Head of caudate nucleus (tissue), 42 donors: ENCODE measurements around the gene AKAP9.
"Not testable (repeated sequence)": the region's sequence is repeated elsewhere in the genome, so short reads cannot be mapped to it uniquely, and the experiment has no call there.

Source experiments
- DNase-seq, 42 donors: peaks; one replicate each; pipeline versions ENCODE4 v3.0.0 to v3.0.0-alpha.2; 2020 to 2021; ENCODE audit warnings: mixed read lengths in 7 of 42
- intact Hi-C: fragments of 100-400 bp; cut with DNase I; formaldehyde crosslinking; loops from one replicate; pipeline ENCODE4 v1.15.0; 2022

The AKAP9 gene

GRCh38 chr7:92108821-92109220 lies 168.2 kb downstream of the AKAP9 start:
- DNase-seq, result no peak
- intact Hi-C loops, result no loop called here

- no peak for DNase-seq
- intact Hi-C loops, result loop anchor here (5.0 kb wide), 1 partner anchor 34 kb away; no protein-coding TSS in a partner anchor
These were observed 170.2 kb downstream of the AKAP9 start for GRCh38 chr7:92110857-92111256.

- intact Hi-C loops, result no loop called here
- DNase-seq, result no peak
These were observed 175.2 kb downstream of the AKAP9 start for GRCh38 chr7:92115821-92116220.

GRCh38 chr7:92116949-92117348 lies 176.3 kb downstream of the AKAP9 start:
- intact Hi-C loops, result no loop called here

GRCh38 chr7:92119213-92119759 lies 178.6 kb downstream of the AKAP9 start:
- no peak for DNase-seq
- intact Hi-C loops, result no loop called here

More at GRCh38 chr7:92116949-92117348, 176.3 kb downstream of the AKAP9 start:
- no peak for DNase-seq

- DNase-seq, result no peak
- intact Hi-C loops, result no loop called here
These were observed 181.0 kb downstream of the AKAP9 start for GRCh38 chr7:92121681-92122080.

- no peak for DNase-seq
- intact Hi-C loops, result loop anchor here (5.0 kb wide), 1 partner anchor 116 kb away; the partner anchor contains the start of genes ANKIB1 and KRIT1
These were observed 190.4 kb downstream of the AKAP9 start for GRCh38 chr7:92131093-92131492.

GRCh38 chr7:92131764-92132330 lies 191.2 kb downstream of the AKAP9 start:
- intact Hi-C loops, result loop anchor here (5.0 kb wide), 1 partner anchor 115 kb away; the partner anchor contains the start of genes ANKIB1 and KRIT1
- no peak for DNase-seq

GRCh38 chr7:92133133-92133736 lies 192.6 kb downstream of the AKAP9 start:
- DNase-seq, result peak in 3 of 42 donors; percentile 4 to 39 (median 12)
- intact Hi-C loops, result loop anchor here (5.0 kb wide), 1 partner anchor 114 kb away; the partner anchor contains the start of genes ANKIB1 and KRIT1

- intact Hi-C loops, result loop anchor here (5.0 kb wide), 1 partner anchor 113 kb away; the partner anchor contains the start of genes ANKIB1 and KRIT1
- peak; percentile 33 to 87 (median 72) for DNase-seq
These were observed 193.1 kb downstream of the AKAP9 start for GRCh38 chr7:92133737-92134270.

- DNase-seq, result peak; percentile 90 to 97 (median 95)
- intact Hi-C loops, result loop anchor here (5.0 kb wide), 1 partner anchor 113 kb away; the partner anchor contains the start of genes ANKIB1 and KRIT1
These were observed 193.8 kb downstream of the AKAP9 start, which contains the start of gene CYP51A1 for GRCh38 chr7:92134271-92135051. CYP51A1 (minus strand) TSS chr7:92134477; CDS start chr7:92134364, 113 bp downstream.

- intact Hi-C loops, result no loop called here
- DNase-seq, result peak in 40 of 42 donors; percentile 6 to 65 (median 32)
These were observed 194.6 kb downstream of the AKAP9 start for GRCh38 chr7:92135052-92135889.

- intact Hi-C loops, result no loop called here
These were observed 196.9 kb downstream of the AKAP9 start for GRCh38 chr7:92137557-92137956.

GRCh38 chr7:92141161-92141560 lies 200.5 kb downstream of the AKAP9 start:
- DNase-seq, result no peak
- intact Hi-C loops, result no loop called here

More at GRCh38 chr7:92137557-92137956, 196.9 kb downstream of the AKAP9 start:
- DNase-seq, result no peak

GRCh38 chr7:92142791-92143190 lies 202.1 kb downstream of the AKAP9 start:
- DNase-seq, intact Hi-C loops: not testable (repeated sequence)

- intact Hi-C loops, DNase-seq: not testable (repeated sequence)
These were observed 202.7 kb downstream of the AKAP9 start for GRCh38 chr7:92143192-92143880.

- intact Hi-C loops, result no loop called here
These were observed 209.1 kb downstream of the AKAP9 start for GRCh38 chr7:92149736-92150239.

More at GRCh38 chr7:92149736-92150239, 209.1 kb downstream of the AKAP9 start:
- no peak for DNase-seq
